ENCODE results near the gene BAG5. TPM values are rescaled to one million over a fixed set of nuclear protein-coding genes. Genes with fewer than 3 reads are reported as not detected.
A peak's percentile ranks its signal among the peaks of the same experiment; 100 is the strongest.

Gene BAG5
- total and polyA plus RNA-seq, 2 of the 8 experiments (the other 6 are each of a cell fraction or from before 2014, with no cell fraction given) = 7.4 to 29.5 TPM

DNA sequence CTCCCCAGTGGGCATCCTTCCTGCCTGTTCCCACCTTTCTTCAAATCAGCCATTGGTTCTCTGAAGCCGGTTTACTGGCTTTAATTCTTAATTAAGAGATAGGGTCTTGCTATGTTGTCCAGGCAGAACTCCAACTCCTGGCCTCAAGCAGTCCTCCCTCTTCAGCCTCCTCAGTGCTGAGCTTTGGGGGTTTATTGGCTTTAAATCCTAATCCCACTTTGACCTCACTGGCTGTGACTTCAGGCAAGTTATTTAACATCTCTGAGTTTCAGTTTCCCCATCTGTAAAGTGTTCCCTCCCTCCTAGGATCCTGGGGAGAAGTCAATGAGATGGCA is 35.6 kb downstream of the BAG5 start:
- ChIA-PET CTCF (ENCODE audit: partially characterized antibody) (interaction anchor here (0.6 to 28.8 kb wide), 4 partner anchors 10 to 67 kb away, joined by 3 to 921 read pairs (median 118); partner anchors contain the start of gene CKB), POLR2A (ENCODE audit: partially characterized antibody) (interaction anchor here (9.6 to 29.8 kb wide), 2 partner anchors 8 to 14 kb away, joined by 140 to 844 read pairs; partner anchors contain the start of gene CKB)
- H3K4me1 ChIP-seq (replicated peaks in 1 of 4; ENCODE audit: control insufficient read depth in 3 of 4, insufficient read depth in 4 of 4, low read length in 3 of 4) = peaks cover 0 to 16% (median 14%) of the 10 kb centered on the region in 4 experiments; a peak in 6 of 7 replicates
- H2BK5ac ChIP-seq (ENCODE audit: low read depth, low read length) = no peak overlapping the region
- no peak overlapping the region for H3K23ac ChIP-seq (ENCODE audit: insufficient read length)
- peaks cover 5 to 25% of the 10 kb centered on the region in 2 experiments for H4K20me1 ChIP-seq (replicated peaks in 1 of 2; ENCODE audit: control insufficient read depth in 1 of 2, insufficient read depth in 2 of 2, low read length in 2 of 2)
- no peak overlapping the region for H3K56ac ChIP-seq (replicated peaks; ENCODE audit: insufficient read length, low read depth, low read length)
- no peak overlapping the region for H3K14ac ChIP-seq (ENCODE audit: insufficient read length)
- H2BK20ac ChIP-seq (ENCODE audit: low read length) = no peak overlapping the region
- WGBS, 2 experiments (ENCODE audit: extremely low coverage in 1 of 2, insufficient coverage in 1 of 2, insufficient read length in 1 of 2, insufficient replicate concordance in 2 of 2, low coverage in 1 of 2, low lambda C conversion rate in 2 of 2, missing lambda C conversion rate in 1 of 2) = 80% methylated on average over 1 of the region's 1 CpG; no CpG with 5 or more reads in 1 of the 2 experiments
- TF ChIP-seq PHF8 (conservative IDR thresholded peaks at IDR 0.05; ENCODE audit: low read depth, low read length) = no peak
- no peak for TF ChIP-seq SP1 (IDR thresholded peaks at IDR 0.05; ENCODE audit: low read depth, low read length)
- 0 out of 2 replicates have a peak overlapping the region, but pooled peaks have one; percentile 53 for H2AK5ac ChIP-seq (ENCODE audit: low read depth, low read length)
- peaks cover 16% of the 10 kb centered on the region; the same call in 1 of the 2 replicates for H3K23me2 ChIP-seq (ENCODE audit: low read depth, low read length)
- H3K36me3 ChIP-seq (ENCODE audit: control insufficient read depth in 2 of 4, insufficient read depth in 4 of 4, low read length in 3 of 4) = no peaks in the 10 kb centered on the region; a peak in 1 of 8 replicates
- no peak overlapping the region for H3K4ac ChIP-seq (replicated peaks; ENCODE audit: insufficient read length, low read depth, low read length)
- H4K8ac ChIP-seq (ENCODE audit: extremely low read depth, insufficient read depth, low read length) = peak overlapping the region; percentile 35; the same call in 1 of the 2 replicates
- FAIRE-seq (no peak), DNase-seq (ENCODE audit: low read depth in 1 of 2, low spot score in 2 of 2) (no peak)
- H3K79me1 ChIP-seq (ENCODE audit: low read depth, low read length) = peaks cover 21% of the 10 kb centered on the region
- H2BK120ac ChIP-seq (replicated peaks; ENCODE audit: low read depth, low read length) = no peak overlapping the region
- no peak overlapping the region for H4K91ac ChIP-seq (replicated peaks; ENCODE audit: insufficient read length, low read length)
- peaks cover 3 to 23% (median 13%) of the 10 kb centered on the region in 4 experiments for H3K27me3 ChIP-seq (replicated peaks in 1 of 4; ENCODE audit: control insufficient read depth in 3 of 4, extremely low read depth in 1 of 4, insufficient read depth in 3 of 4, low read length in 3 of 4)
- no peak overlapping the region for H3K9ac ChIP-seq (replicated peaks in 1 of 4; ENCODE audit: extremely low read depth in 1 of 4, low read depth in 3 of 4, low read length in 3 of 4)
- peaks cover 5 to 23% of the 10 kb centered on the region in 2 experiments; a peak in 3 of 4 replicates for H3K79me2 ChIP-seq (ENCODE audit: control insufficient read depth in 1 of 2, insufficient read depth in 2 of 2, low read length in 2 of 2)
- H2AFZ ChIP-seq (ENCODE audit: low read length) = no peak overlapping the region
- H3K9me3 ChIP-seq (ENCODE audit: insufficient read depth in 2 of 2, low read depth in 1 of 2, low read length in 1 of 2) = no peaks in the 10 kb centered on the region
- H2BK15ac ChIP-seq (ENCODE audit: low read length) = no peak overlapping the region
- H3K4me3 ChIP-seq (ENCODE audit: extremely low read depth in 1 of 4, insufficient read depth in 2 of 4, low read depth in 3 of 4, low read length in 4 of 4) = no peak overlapping the region
- H3K4me2 ChIP-seq (ENCODE audit: insufficient read depth in 1 of 2, low read depth in 2 of 2, low read length in 2 of 2) = no peak overlapping the region
- no peak overlapping the region for H3K18ac ChIP-seq (ENCODE audit: extremely low read depth, low read length)
- no peak overlapping the region for H2BK12ac ChIP-seq (ENCODE audit: low read depth, low read length)
- H3K27ac ChIP-seq (ENCODE audit: low read depth, low read length) = no peak overlapping the region
- H4K5ac ChIP-seq (ENCODE audit: insufficient read length, low read depth, low read length) = no peak overlapping the region

Data from H1 (cell line).